NCI-H2196 (cell line): ENCODE data around the gene WDR1.

Experiments used
- DNase-seq: peaks from one replicate; lab custom pipeline; 2025; ENCODE audit not compliant: unreplicated experiment; lab: John Stamatoyannopoulos, UW

Gene WDR1

DNA sequence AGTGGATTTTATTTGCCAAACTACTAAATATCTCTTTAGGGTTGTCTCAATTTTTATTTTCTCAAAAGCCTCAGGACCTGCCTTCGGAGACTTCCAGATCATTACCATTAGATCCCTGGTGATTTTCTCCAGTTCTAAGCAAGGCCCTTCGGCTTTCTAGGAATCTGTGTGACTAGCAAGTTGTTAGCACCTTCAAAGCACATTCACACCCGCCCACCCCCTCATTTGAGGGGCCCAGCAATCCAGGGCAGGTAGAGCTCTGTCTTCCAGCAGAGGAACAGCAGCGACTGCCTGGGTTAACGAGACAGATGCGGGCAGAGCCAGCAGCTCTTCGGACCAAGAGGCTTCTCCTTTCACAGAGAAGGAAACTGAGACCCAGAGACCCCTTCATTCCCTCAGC lies 2.0 kb downstream of the WDR1 start:
- no peak for DNase-seq

DNA sequence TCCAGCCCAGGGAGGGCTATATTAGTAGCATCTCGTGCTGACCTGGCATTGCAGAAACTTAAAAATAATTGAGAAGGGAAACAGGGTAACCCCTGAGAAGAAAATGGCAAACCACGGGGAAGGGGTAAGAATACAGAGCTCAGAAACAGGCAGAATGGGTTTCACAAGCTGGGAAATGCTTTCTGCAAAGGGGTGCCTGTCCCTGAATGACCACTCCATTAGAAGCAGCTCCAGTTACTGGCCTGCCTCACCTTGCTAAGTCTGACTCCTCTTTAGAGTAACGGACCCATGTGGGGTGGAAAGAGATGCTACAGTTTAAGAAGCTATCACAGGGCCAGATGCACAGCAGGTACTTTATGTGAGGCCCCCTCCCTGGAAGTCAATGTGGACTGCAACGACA lies 2.5 kb downstream of the WDR1 start:
- DNase-seq, result no peak

- no peak for DNase-seq
Measured at GRCh38 chr4:10113362-10114047, 3.1 kb downstream of the WDR1 start.

DNA sequence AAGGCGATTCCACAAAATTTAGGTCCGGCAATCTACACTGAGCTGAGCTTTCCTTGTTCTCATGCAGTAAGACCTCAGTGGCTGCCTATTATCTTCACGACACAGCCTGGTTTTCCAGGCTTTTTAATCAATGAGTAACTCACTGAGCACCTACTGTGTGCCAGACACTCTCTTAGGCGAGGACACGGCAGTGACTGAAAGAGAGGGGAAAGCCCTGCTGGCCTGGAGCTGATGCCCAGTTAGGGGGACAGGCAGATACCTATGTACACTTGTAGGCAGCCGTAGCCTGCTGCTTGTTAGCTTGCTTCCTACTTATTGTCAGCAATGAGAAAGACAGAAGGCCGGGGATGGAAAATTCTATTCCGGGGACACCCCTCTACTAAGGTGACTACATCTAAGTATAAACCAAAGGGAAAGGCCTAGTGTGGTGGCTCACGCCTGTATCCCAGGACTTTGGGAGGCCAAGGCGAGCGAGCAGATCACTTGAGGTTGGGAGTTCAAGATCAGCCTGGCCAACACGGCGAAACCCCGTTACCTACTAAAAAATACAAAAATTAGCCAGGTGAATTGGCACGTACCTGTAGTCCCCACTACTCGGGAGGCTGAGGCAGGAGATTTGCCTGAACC lies 3.8 kb downstream of the WDR1 start:
- no peak for DNase-seq

- no peak for DNase-seq
Measured at GRCh38 chr4:10111067-10111801, 5.4 kb downstream of the WDR1 start.

DNA sequence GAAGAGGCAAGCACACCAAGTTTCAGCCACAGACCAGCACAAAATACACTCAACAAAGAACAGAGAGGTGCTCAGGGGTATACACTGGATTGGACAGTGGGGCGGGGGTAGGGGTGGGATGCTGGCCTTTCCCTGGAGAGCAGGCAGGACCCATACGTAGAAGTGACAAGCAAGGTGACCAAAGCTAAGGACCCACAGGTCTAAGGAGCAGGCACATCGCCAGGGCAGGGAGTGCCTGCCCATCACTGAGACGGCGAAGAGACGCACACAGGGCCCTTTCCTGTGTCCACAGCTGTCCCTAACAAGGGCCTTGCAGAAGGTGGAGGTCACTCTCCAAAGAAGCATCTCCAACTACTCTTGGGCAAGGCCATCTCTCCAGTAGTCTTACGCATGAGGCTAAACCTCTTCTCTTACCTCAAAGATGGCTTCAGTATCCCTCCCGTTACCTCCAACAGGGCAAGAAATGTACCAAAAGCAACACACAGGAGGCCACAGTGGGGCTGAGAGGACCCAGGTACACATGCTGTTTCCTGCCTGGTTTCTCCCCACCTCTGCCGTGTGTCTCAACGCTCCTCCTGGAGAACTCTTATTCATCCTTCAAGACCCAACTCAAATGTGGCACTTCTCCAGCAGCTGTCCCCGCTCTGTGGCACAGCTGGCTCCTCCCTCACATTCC lies 6.5 kb downstream of the WDR1 start:
- no peak for DNase-seq

GRCh38 chr4:10108818-10109783 lies 7.5 kb downstream of the WDR1 start:
- DNase-seq, result no peak

DNA sequence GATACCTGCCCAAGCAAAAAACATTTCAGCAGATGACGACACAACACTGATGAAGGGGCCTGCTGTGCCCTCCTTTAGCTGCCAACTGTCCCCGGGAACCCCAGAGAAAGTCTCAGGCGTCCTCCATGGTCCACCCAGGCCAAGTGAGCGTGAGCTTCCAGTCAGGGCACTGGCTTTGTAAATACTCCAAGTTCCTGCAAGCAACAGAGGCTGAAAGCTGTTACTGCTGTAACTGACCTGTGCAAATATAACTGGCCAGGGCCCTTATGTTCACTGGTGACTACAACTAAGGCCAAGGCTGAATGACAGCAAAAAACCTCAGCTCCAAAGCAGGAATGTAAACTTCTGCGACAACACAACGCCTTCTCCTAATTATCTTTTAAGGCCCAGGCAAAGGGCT lies 8.2 kb downstream of the WDR1 start:
- no peak for DNase-seq

DNA sequence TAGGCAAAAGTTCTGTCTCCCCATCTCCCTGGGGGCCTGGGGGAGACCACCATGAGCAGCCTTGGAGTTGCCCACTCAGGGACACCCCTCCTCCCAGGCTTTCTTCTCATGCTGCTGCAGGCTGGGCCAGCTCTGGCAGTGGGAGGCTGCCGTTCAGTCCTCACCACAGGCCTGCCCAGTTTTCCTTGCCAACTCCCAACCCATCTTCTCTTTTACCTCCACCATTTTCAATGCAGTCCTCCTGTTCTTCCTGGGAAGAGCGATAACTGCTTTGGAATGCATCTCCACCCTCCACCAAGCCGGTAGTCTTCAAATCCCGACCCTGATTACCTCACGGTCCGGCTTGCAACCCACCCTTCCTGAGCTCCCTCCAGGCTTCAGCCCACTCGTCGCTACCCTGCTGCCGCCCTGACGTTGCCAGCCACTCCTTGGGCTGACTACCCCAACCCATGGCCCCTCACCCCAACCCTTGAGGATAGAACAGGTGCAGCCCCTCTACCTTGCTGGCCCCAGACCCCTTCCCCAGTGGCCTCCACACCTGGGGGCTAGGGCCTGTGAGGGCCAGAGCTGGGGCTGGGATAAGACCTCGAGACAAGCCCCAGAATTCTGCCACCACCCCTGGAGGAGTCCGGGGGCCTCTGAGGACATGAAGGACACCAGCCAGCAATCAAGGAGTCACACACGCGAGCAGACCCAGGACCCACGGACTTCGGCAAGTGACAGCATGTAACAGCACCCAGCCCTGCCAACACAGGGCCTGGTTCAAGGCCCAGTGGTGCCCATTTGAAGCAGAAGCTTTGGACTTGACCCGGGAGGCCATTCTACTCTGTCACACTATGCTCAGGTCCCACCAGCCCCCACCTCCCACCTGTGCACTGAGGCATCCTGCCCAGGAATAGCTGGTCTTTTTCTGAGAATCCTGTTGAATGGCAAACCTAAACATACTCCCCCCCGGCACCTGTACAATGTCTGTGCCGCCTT lies 9.2 kb downstream of the WDR1 start:
- DNase-seq, result no peak

DNA sequence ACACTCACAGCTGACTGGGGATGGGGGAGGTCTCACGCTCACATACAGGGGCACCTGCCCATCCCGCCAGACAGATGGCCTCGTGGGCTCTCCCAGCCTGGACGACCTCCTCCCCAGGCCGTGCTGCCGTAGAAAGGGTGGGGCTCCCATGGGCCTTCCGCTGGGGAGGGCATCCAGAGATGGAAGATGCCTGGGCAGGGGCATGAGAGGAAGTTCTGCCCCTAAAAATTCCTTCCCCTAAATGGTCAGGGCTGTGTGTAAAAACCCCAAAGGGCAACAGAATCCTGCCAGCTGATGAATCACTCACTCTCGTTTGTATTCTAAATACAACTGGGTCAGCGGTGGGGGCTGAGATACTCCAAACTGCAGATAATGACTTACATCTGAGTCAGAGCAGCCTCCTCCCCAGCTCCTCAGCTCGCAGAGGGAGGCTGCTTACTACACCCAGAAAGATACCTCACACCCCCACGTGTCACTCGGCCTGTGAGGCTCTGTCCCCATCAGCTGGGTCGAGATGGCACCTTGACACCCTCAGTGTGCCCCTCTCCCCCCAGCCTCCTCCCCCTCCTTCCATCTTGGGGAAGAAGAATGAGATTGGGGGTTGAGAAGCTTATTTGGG lies 10.1 kb downstream of the WDR1 start:
- no peak for DNase-seq

GRCh38 chr4:10105920-10106319 lies 10.7 kb downstream of the WDR1 start:
- DNase-seq, result no peak

DNA sequence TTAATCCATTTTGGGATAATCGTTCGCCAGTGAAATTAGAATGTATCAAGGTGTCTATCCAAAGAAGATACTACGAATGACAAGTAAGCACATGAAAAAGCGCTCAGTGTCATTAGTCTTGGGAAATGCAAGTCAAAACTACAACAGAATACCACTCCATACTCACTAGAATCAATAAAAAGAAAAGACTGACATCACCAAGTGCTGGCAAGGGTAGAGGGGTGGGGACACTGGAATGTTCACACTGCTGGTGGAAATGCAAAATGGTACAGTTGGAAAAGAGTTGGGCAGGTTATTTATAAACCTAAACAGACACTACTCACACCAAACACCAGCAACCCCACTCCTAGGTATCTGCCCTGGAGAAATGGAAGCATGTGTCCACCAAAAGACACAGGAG lies 11.2 kb downstream of the WDR1 start:
- no peak for DNase-seq

- DNase-seq, result no peak
Measured at GRCh38 chr4:10104991-10105276, 11.7 kb downstream of the WDR1 start.

GRCh38 chr4:10104211-10104990 lies 12.2 kb downstream of the WDR1 start:
- no peak for DNase-seq

DNA sequence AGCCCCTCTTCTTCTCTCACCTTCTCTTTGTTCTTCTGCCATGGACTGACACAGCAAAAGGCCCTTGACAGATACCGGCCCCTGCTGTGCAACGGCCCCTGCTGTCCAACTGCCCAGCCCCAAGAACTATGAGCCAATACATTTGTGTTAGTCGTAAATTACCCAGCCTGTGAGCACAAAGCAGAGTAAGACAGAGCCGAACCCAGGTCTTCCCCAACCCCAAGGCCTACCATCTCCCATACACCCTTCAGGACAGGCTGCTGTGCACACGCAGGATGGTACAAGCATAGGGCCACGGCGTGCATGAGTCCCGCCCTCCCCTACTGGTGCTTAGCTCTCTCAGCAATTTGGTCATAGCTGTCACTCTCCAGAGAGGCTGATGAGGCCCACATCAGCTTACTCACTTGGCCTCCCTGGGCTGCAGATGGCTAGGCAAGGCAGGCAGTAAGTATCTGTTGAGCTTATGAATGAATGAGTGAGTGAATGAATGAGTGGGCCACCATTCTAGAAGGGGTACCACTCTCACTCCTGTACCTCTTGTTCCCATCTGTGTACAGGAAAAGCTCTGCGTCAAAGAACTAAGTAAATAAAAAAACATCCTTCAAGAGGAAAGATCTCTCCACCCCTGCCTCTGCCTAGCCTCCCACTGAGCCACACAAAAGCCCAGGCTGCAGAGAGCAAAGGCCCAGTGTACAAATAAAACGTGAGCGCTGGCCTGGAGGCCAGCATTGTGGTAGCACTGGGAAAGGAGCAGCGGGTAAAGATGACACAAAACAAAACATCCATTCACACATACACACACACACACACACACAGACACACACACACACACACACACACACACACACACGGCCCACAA lies 13.9 kb downstream of the WDR1 start:
- no peak for DNase-seq

DNA sequence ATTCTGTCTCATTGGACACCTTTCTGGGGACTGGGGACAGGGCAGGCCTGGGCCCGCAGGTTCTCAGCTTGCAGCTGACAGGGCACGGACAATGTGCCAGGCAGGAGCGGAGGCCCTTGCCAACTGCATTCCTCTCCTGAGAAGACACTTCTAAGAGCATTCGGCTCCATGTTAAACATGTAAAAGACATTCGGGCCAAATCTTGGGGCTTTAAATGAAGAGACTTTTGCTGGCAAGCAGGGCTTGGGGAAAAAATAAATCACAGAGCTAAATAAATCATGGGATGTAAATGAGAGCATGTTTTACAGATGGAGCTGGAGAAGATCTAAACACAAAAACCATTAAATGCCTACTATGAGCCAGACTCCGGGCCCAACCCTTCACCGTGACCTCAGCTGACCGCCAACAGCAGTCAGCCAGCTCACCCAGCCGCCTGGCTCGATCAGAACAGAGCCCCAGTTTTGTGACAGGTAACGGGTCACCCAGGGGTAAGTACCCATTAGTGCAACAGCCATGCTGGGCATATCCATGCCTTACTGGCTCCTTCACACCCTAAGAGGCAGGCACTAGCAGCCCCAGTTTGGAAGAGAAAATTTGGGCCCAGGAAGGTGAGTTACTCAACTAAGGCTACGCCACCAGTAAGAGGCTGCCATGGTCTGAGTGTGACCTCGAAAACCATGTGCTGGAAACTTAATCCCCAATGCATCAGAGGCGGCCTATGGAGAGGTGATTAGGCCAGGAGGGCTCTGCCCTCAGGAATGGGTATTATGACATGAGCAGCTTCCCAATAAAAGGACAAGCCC lies 14.7 kb downstream of the WDR1 start:
- DNase-seq, result no peak

DNA sequence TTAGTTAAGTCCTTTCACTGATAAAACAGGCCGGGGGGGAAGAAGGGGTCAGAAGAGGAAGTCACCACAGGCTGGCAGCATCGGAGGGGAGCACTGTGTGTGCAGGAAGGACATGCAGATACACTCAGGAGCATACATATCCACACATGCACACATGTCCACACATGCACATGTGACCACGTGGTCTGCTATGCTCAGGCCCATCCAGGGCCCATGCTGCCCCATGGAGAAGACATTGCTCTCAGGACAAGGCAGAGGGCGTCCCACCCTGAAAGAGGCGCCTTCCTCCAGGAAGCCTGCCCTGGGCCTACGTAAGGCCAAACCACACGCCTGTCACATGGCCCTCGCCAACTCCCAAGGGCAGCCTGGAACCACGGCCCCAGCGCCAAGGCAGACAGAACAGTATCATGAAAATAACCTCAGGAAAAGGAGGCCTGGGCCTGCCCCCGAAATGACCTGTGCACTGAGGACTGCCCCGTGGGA lies 15.8 kb downstream of the WDR1 start:
- DNase-seq, result no peak
